GM20431 (cell line): ENCODE results near the gene DDX43.
"Not testable (repeated sequence)": the region's sequence is repeated elsewhere in the genome, so short reads cannot be mapped to it uniquely, and the experiment has no call there.

Source experiments
- in situ Hi-C: fragments of 300-500 bp; cut with MseI, MboI; formaldehyde crosslinking; loops from one replicate; pipeline ENCODE4 v1.15.0; 2020; ENCODE audit warnings: low sequenced_read_pairs; ENCODE audit not compliant: unreplicated experiment

Gene DDX43

GRCh38 chr6:73394577-73395354 lies at the start of gene DDX43:
Gene DDX43, plus strand, starts transcription at chr6:73394828. Its CDS starts 78 bp downstream, at chr6:73394906.
- in situ Hi-C loops, result no loop called here

GRCh38 chr6:73348550-73349204 lies 46.0 kb upstream of the DDX43 start:
- in situ Hi-C loops, result no loop called here

GRCh38 chr6:73349311-73349710 lies 45.3 kb upstream of the DDX43 start:
- in situ Hi-C loops, result no loop called here

GRCh38 chr6:73353636-73354593 lies 40.7 kb upstream of the DDX43 start, which contains the start of gene DPPA5:
Gene DPPA5, minus strand, starts transcription at chr6:73354276. Its CDS starts 51 bp downstream, at chr6:73354225.
- in situ Hi-C loops, result no loop called here

GRCh38 chr6:73362358-73362757 lies 32.3 kb upstream of the DDX43 start, which contains the start of gene KHDC3L:
Gene KHDC3L, plus strand, starts transcription at chr6:73362658. Its CDS starts 72 bp downstream, at chr6:73362730.
- in situ Hi-C loops, result no loop called here

GRCh38 chr6:73362869-73363536 lies 31.6 kb upstream of the DDX43 start:
- in situ Hi-C loops, result no loop called here

- in situ Hi-C loops, result no loop called here
These were observed 31.1 kb upstream of the DDX43 start for GRCh38 chr6:73363537-73363875.

GRCh38 chr6:73364121-73364520 lies 30.5 kb upstream of the DDX43 start:
- in situ Hi-C loops, result no loop called here

GRCh38 chr6:73364549-73364948 lies 30.1 kb upstream of the DDX43 start:
- in situ Hi-C loops, result no loop called here

- in situ Hi-C loops, result no loop called here
These were observed 26.8 kb upstream of the DDX43 start for GRCh38 chr6:73367761-73368355.

- in situ Hi-C loops, result no loop called here
These were observed 26.0 kb upstream of the DDX43 start for GRCh38 chr6:73368675-73369074.

GRCh38 chr6:73369157-73369556 lies 25.5 kb upstream of the DDX43 start:
- in situ Hi-C loops, result no loop called here

GRCh38 chr6:73369563-73369962 lies 25.1 kb upstream of the DDX43 start, which contains the start of gene OOEP:
Gene OOEP, minus strand, starts transcription at chr6:73369897. Its CDS starts 105 bp downstream, at chr6:73369792.
- in situ Hi-C loops, result no loop called here

- in situ Hi-C loops, result no loop called here
These were observed 22.6 kb upstream of the DDX43 start for GRCh38 chr6:73371984-73372383.

GRCh38 chr6:73372516-73372915 lies 22.1 kb upstream of the DDX43 start:
- in situ Hi-C loops, result no loop called here

GRCh38 chr6:73375216-73375615 lies 19.4 kb upstream of the DDX43 start:
- in situ Hi-C loops, result no loop called here

- in situ Hi-C loops, result no loop called here
These were observed 17.4 kb upstream of the DDX43 start for GRCh38 chr6:73377225-73377624.

- in situ Hi-C loops, result not testable (repeated sequence)
These were observed 13.1 kb upstream of the DDX43 start for GRCh38 chr6:73381531-73381930.

GRCh38 chr6:73382462-73383113 lies 12.0 kb upstream of the DDX43 start:
- in situ Hi-C loops, result no loop called here
